Superior temporal gyrus (tissue), 1 donor: ENCODE results near the gene APOL1.
"Not testable (repeated sequence)": the region's sequence is repeated elsewhere in the genome, so short reads cannot be mapped to it uniquely, and the experiment has no call there.

ENCODE experiments used
- DNase-seq: peaks from one replicate; pipeline ENCODE4 v3.0.0-alpha.2; 2016; ENCODE audit errors: extremely low spot score

The APOL1 gene

DNA sequence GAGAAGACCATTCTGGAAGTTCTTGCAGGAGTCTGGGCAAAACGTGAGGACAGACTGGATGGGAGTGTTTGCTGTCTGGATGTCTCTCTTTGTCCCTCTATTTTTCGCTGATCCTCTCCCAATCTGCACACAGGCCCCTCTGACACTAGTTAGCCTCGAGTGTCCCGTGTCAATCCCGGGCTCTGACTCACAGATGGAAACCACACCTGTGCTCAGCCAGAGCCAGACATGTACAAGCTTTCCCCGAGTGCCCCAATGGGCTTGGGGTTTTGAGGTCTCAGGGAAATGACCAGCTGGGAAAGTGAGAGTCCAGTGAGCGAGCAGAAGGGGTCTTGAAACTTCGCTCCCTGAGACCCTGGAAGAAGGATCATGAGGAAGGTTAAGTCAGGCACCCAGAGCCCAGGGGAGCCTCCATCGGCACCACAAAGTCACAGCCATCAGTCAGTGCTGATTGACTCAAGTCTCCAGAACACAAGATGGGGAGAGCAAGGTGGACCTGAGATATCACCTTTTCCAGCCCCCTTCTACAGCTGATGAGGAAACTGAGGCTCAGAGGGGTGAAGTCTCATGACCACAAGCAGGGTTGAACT, 27.5 kb upstream of the APOL1 start:
- DNase-seq, result no peak

DNA sequence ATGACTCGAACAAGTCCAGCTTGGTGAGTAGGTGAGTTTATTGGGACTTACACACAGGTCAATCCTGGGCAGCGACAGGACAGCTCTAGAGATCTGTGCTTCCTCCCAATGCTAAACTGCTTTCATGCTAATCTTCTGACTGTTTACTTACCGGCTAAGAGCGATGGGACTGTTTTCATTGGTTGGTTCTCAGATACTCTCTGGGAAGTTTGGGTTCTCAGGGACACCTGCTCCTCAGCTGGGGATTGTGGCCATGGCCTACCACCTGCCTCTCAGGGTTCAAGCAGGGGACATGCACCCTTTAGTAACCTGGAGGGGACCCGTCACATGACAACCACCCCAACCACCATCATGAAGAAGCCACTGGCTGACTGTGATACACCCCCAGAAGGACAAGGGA, 26.7 kb upstream of the APOL1 start:
- no peak for DNase-seq

DNA sequence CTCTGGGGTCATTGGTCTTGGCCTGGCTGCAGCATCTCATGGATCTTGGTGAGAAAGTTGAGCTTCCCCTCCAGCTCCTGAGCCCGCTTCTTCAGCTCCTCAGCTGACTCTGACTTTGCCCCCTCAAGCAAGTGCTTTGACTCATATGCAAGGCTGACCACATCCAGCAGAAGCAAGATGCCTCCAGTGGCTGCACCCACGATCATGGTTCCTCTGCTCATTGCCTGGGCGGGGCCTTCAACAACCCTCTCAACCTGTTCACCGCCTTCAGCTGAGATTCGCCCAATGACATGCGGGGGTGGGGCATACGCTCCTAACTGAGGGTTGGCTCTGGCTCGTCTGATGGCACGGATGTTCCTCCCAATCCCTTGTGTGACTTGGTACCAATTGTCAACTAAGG, 25.5 kb upstream of the APOL1 start:
- no peak for DNase-seq

DNA sequence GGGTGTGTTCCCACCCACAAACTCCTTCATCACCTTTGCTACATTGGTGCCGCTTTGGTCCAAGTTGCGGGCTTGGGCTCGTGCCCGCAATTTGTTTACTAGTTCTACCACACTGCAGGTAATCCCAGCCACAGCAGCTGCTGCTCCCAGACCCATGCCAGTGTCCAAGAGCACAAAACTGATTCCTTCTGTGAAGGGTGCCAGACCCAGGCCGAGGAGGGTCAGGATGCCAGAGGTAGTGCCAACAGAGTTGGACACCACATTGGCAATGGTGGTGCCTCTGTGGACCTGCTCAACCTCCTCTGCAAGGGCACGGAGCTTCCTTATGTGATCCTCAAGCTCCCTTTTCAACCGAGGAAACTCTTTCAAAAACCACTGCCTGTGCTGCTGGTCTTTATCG, 25.1 kb upstream of the APOL1 start:
- DNase-seq, result no peak

DNA sequence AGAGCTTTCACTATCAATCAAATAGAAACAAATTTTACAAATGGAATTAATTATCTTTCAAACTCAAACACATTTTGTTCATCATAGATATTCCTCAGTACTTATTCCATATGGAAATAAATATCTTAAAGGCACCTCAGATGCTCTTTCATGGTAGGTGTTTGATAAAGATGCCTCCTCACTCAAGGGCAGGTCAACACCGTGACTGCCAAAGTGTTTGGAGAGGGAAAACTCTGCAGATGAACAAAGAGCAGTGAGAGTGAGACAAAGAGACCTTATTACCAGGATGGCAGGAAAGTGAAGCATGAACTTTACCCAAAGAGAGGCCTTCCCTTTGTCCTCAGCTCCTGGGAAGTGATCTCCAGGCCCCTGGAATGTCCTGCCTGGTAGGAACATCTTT, 24.6 kb upstream of the APOL1 start:
- DNase-seq, result not testable (repeated sequence)

DNA sequence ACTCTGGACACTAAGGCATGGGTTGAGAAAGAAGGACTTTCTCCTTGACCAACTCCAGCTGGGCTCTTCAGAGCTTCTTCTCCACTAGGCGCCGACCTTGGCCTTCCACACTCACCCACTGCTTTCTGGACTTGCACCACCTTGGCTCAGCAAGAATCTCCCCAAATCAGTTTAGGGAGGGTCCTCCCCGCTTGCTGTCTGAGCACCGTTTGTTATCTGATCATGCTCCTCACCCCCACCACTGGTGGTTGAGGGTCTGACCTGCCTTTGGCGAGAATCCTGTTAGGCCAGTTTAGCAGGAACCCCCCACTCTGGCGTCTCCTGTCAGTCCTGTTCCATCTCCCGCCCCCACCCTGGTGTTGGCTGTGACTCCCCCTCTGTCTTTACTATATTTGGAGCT, 24.0 kb upstream of the APOL1 start:
- no peak for DNase-seq

DNA sequence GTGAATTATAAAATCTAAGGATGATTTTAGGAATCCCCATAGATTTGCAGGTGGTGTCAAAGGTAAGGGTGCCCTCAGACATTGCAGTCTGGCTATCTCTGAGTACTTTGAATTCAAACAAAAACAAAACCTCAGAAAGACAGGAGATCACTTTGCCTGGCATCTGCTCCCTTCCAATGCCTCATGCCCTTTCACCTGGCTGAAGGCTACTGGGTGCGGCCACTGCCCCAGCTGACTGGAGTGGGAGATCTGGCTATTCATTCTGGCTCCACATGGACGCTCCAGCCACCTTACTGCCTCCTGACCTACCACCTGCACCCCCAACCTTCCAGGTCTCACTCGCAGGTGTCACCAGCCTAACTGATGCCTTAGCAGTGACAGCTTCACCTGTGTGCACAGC, 23.3 kb upstream of the APOL1 start:
- not testable (repeated sequence) for DNase-seq

DNA sequence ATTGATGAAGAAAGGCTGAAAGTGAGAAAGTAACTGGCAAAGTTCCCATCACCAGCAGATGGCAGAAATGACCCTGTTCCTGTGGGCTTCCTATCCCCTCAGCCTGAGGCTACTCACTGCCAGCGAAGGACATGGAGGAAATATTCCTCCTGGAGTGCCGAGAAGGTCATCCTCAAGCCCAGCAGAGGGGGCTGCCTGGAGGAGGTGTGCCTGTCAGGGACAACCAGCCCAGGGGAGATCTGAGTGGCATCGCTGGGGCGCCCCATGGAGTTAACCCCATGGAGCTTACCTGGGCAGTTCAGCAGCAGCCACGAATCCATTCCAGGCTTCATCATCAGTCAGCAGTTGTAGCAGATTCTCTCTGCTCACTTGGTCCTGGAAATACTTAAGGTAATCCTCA, 21.9 kb upstream of the APOL1 start:
- not testable (repeated sequence) for DNase-seq

DNA sequence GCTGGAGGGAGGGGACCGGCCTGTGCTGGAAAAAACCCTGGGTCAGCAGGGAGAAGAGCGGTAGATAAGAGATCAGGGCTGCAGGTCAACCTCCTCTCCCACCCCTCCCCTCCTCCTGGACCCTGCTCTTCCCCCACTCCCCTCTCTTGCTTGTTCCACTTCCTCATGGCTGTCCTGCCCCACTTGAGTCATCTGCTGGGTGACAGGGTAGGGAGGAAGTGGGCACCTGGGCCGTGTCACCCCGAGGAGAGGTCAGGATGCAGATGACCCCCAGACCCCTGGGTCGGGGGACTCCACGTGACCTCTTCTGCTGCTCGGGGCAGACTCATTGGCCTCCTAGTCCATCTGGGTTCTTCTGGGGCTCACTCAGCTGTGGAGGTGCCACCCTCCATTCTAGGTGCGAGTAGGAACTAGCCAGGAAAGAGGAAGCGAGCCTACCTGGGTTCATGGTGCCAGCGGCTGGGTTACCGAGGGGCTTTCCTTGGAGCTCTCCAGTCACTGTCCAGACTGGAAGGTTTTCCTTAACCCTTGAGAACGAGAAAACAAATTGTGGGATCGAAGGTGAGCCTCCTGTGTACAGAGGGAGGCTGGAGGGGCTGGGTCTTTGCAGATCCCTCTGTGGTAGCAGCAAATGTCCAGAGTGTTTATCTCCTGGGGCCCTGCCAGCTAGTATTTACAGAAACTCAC, 20.1 kb upstream of the APOL1 start:
- no peak for DNase-seq

DNA sequence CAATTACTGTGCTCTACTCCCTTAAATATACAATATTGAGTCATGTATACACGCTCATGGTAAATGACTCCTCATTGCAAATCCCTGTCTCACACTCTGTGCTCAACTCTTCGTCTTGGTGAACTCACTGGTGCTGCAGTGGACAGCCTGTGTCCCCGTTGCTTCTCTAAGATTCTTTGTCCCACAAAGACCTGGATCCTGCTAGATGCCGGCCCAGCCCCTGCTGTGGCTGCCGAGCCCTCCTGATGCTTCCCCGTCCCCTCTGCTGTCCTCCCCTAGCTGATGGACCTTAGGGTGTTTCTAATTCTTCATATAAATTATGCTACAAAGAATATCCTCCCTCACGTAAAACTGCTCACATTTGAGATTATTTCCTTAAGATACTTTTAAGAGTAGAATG, 19.1 kb upstream of the APOL1 start:
- no peak for DNase-seq

DNA sequence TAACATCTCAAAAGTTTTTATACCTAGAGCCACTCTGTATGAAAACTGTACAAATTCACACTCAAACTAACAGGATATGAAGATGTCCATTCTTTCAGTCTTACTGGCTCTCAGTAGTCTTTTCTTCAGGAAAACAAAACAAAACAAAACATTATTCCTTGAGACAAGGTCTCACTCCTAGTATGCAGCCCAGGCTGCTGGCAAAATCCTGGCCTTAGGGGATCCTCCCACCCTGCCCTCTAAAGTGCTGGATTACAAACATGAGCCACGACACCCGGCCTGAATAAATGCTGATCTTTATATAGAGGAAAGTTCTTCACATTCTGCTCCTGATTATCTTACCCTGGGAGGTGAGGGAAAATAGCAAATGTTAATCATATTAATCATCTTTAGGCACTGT, 18.7 kb upstream of the APOL1 start:
- no peak for DNase-seq

DNA sequence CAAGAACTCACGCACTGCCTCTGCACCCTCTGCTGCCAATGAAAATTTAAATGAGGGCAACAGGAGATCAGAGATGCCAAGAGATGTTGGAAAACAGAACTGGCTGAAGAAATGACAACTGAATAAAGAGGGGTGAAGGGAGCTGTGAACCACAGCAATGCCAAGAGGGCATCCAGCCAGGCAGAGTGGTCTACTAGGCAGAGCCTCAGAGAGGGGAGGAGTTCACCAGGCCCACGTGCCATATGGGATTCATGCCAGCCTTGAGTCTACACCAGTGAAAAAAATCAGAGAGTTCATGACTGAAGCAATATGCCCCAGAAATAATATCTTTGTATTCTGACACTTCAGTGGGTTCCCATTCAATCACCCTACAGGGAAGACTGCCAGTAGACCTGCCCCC, 18.0 kb upstream of the APOL1 start:
- DNase-seq, result no peak

DNA sequence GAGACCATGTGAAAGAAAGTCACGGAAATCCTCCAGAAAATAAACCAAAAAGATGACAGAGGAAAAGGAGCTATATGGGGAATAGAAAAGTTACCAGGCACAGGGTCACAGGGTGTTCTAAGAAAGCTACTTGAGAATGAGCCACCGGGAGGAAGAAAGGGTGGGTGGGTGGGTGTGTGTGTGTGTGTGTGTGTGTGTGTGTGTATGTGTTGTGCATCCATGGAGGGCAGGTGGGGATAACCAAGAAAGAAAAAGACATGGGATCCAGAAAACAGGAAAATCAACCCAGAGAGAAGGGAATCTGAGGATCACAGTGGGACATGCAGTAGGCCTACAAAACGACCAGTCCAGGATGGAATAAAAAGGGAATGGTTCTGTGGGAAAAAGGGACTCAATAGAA, 17.3 kb upstream of the APOL1 start:
- no peak for DNase-seq

DNA sequence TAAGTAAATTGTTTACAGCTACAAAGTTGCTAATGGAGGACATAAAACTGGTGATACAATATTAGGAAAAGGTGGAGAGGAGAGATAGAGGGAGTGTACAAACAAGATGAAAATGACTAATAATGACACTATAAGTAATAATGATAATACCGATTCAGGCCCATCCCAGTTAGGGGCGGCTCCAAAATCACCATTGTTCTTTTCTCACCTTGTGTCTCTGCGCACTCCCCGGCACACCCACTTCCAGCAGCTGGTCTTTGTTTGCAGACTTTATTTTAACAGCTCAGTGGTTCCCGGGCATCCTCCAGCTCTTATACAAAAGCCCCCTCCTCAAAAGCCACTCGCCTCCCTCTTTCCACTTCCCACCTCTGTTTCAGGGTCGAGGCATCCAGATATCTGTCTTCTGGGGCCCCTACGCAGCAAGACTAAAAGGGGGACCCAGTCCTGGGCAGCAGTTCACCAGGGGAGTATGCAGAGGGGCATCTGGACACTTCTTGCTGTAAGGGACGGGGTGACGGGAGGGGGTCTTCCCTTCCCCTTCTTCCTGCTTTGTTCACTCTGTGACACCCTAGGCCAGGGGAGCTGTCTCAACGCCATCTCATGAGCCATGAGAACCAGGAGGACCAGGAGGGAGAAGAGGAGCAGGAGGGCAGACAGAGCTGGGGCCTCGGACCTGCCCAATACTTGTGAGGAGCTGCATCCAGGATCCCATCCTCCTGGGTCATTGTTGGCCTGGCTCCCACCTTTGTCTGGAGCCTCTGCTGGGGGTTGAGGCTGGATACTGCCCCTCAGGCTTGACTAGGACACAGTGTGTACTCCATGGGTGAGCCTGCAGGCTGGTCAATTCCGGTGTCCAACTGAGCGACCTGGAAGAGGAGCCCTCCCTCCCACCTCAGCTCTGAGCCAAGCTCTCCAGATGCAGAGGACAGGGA, 16.3 kb upstream of the APOL1 start:
- DNase-seq, result no peak

DNA sequence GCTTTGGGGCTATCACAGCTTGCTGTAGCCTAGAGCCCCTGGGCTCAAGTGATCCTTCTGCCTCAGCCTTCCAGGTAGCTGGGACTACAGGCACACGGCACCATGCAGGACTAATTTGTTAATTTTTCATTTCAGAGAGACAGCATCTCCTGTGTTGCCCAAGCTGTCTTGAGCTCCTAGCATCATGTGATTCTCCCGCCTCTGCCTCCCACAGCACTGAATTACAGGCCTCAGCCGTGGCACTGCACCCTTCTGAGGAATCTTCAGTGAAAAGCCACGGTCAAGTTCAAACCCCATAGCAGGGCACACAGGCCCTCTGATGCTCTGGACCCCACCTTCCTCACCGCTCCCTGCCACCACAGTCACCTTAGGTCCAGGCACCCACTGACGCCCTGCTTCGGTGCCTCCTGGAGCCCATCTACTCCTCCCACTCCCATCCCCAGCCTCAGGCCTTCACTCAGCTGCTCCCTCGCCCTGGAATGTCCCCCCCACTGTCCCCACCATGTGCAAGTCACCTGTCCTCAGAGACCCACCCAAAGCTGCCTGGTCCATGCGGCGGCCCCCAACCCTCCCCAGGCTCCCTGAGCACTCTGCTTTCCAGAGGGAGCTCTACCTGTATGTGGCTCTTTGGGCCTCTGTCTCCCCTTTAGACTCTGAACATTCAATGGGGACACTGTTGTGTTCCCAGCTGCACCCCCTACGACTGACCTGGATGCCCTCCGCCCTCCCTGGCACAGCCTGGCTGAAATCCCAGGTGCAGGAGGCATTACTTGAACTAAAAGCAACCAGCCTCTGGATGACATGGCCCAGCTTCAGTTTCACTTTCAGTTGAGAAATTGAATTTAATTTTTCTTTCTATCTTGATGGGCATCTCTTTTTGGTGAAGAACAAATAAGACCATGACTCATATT, 15.2 kb upstream of the APOL1 start:
- peak; percentile 42 for DNase-seq

DNA sequence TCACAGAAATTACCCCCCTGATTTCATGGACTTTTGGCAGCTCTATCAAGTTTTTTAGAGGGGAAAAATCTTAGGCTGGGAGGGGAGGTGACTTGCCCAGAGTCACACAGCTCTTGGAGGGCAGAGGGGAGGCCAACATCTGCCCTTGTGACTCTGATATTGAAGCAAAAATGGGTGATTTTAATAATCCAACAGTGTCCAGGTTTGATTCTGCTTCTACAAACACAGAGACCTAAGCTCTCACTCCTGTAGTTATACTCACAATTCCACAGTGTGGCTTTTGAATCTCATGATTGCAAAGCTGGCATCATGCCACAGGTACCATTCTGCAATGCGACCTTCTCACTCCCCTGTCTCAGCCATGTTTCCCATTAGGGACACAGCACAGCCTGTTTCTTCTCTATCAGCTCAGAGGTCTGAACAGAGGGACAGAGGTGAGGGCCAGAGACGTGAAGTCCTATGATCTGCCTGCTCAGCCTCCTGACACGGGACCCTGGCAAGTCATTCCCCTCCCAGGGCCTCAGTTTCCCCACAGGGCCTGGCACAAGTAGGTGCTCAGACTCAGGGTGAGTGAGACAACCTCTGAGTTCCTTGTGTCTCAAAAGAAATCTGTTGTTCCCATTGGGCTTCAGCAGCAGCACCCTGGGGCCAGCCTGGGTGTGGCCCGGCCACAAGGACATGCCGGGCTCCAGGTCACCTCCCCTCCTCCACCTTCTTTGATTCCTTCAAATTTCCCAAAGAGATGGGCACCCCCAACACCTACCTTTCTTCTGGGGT, 14.4 kb upstream of the APOL1 start:
- no peak for DNase-seq

DNA sequence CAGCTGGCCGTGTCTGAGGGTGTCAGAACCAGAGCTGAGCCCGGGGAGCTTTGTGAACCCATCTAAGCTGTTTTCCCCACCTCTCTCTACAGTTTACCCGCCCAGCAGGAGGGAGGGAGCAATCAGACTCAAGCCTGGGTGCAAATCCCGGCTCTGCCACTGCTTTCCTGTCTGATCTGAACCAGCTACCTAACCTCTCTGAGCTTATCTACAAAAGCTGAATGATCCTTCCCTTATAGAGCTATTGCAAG, 13.9 kb upstream of the APOL1 start:
- no peak for DNase-seq

DNA sequence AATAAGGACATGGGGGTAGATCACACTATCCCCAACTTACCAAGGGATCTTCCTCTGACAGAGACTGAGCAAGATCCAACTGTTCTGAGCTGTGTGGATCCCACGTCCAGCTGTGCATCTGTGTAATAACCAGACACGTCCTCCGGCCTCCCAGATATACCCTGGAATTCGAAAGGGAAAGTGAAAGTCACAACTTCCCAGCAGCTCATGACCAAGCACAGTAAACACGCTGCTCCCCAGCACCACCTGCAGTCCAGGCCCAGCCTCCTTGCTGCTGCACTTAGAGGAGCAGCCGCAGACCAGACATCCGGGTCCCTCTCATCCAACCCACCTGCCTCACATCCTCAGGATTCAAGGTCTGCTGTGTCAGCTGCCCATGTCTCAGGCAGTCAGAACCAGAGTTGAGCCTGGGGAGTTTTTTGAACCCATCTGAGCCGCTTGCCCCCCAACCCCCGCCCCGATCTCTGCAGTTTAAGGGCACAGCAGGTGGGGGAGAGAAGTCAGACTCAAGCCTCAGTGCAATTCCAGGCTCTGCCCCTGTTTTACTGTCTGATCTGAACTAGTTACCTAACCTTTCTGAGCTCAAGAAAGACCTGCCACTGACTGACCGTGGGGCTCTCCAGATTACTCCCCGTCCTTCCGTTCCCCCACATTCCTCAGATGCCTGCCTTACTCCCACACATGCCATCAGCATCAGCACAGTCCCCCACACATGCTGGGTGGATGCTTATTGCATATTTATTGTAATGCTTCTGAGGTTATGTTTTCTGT, 13.3 kb upstream of the APOL1 start, which contains the start of gene APOL2:
APOL2 (minus strand) TSS at position 127 of the 771 bp plus-strand sequence. CDS start 6,365 bp downstream, outside the sequence.
- DNase-seq, result peak; percentile 94

DNA sequence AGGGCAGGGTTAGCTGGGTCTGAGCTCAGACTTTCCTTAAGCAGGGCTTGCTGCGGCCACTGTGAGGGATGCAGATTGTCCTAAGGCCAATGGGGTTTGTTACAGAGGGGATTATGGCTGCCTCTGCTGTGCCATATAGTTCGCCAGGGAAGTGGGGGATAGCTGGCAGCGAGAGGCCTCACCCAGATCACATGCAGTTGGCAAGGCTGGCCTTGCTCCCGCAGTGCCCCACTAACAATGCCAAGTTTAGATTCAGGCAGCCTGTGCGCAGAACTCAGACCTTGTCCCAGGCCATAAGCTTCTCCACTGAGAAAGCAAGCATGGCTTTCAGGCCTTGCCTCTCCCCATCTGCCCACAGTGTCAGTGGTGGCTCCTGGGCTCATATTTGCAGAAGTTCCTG, 8.9 kb upstream of the APOL1 start:
- no peak for DNase-seq
